ENCODE results near the gene LYPD3.

DNA sequence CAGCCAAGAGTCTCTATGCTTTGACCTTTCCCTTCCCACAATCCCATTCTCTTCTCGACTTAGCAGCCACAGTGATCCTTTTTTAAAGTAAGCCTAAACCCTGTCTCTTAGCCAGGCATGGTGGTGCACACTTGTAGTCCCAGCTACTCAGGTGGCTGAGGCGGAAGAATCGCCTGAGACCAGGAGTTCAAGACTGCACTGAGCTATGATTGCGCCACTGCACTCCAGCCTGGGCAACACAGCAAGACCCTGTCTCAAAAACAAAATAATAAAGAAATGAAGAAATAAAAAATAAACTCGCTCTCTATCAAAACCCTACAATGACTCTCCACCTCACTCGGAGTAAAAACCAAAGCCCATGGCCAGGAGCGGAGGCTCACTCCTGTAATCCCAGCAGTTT is 36.0 kb downstream of the LYPD3 start:
- TF ChIP-seq POLR2AphosphoS5 (IDR thresholded peaks at IDR 0.05; ENCODE audit: low read depth, low read length), result no peak
- TF ChIP-seq, protein P1, sequence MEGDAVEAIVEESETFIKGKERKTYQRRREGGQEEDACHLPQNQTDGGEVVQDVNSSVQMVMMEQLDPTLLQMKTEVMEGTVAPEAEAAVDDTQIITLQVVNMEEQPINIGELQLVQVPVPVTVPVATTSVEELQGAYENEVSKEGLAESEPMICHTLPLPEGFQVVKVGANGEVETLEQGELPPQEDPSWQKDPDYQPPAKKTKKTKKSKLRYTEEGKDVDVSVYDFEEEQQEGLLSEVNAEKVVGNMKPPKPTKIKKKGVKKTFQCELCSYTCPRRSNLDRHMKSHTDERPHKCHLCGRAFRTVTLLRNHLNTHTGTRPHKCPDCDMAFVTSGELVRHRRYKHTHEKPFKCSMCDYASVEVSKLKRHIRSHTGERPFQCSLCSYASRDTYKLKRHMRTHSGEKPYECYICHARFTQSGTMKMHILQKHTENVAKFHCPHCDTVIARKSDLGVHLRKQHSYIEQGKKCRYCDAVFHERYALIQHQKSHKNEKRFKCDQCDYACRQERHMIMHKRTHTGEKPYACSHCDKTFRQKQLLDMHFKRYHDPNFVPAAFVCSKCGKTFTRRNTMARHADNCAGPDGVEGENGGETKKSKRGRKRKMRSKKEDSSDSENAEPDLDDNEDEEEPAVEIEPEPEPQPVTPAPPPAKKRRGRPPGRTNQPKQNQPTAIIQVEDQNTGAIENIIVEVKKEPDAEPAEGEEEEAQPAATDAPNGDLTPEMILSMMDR (IDR thresholded peaks at IDR 0.05), result no peak
- TF ChIP-seq, protein P2, sequence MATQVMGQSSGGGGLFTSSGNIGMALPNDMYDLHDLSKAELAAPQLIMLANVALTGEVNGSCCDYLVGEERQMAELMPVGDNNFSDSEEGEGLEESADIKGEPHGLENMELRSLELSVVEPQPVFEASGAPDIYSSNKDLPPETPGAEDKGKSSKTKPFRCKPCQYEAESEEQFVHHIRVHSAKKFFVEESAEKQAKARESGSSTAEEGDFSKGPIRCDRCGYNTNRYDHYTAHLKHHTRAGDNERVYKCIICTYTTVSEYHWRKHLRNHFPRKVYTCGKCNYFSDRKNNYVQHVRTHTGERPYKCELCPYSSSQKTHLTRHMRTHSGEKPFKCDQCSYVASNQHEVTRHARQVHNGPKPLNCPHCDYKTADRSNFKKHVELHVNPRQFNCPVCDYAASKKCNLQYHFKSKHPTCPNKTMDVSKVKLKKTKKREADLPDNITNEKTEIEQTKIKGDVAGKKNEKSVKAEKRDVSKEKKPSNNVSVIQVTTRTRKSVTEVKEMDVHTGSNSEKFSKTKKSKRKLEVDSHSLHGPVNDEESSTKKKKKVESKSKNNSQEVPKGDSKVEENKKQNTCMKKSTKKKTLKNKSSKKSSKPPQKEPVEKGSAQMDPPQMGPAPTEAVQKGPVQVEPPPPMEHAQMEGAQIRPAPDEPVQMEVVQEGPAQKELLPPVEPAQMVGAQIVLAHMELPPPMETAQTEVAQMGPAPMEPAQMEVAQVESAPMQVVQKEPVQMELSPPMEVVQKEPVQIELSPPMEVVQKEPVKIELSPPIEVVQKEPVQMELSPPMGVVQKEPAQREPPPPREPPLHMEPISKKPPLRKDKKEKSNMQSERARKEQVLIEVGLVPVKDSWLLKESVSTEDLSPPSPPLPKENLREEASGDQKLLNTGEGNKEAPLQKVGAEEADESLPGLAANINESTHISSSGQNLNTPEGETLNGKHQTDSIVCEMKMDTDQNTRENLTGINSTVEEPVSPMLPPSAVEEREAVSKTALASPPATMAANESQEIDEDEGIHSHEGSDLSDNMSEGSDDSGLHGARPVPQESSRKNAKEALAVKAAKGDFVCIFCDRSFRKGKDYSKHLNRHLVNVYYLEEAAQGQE (IDR thresholded peaks at IDR 0.05; ENCODE audit: insufficient read depth in 1 of 2, low read depth in 2 of 2, low read length in 1 of 2), result no peak
- TF ChIP-seq SIN3A (IDR thresholded peaks at IDR 0.05; ENCODE audit: borderline replicate concordance, insufficient read depth, low read depth, low read length), result no peak

All from Panc1 (cell line).